ENCODE results near the gene SLC35A4. TPM values are rescaled to one million over a fixed set of nuclear protein-coding genes. Genes with fewer than 3 reads are reported as not detected.
"Not testable (repeated sequence)": the region's sequence is repeated elsewhere in the genome, so short reads cannot be mapped to it uniquely, and the experiment has no call there.

The SLC35A4 gene
- total and polyA plus RNA-seq, 11 donors = 39.2 to 118 (median 75.9) TPM

GRCh38 chr5:140596321-140596741, 31.7 kb downstream of the SLC35A4 start:
- peak; percentile 60 to 78 (median 70) for ATAC-seq
- peak in 1 of 5 donors; percentile 26 for DNase-seq
- H3K36me3 ChIP-seq = no peaks in the 10 kb centered on the region
- no peaks in the 10 kb centered on the region for H3K9me3 ChIP-seq
- no peak overlapping the region for H3K4me3 ChIP-seq
- TF ChIP-seq POLR2A (IDR thresholded peaks at IDR 0.05) = no peak
- TF ChIP-seq, protein P1, sequence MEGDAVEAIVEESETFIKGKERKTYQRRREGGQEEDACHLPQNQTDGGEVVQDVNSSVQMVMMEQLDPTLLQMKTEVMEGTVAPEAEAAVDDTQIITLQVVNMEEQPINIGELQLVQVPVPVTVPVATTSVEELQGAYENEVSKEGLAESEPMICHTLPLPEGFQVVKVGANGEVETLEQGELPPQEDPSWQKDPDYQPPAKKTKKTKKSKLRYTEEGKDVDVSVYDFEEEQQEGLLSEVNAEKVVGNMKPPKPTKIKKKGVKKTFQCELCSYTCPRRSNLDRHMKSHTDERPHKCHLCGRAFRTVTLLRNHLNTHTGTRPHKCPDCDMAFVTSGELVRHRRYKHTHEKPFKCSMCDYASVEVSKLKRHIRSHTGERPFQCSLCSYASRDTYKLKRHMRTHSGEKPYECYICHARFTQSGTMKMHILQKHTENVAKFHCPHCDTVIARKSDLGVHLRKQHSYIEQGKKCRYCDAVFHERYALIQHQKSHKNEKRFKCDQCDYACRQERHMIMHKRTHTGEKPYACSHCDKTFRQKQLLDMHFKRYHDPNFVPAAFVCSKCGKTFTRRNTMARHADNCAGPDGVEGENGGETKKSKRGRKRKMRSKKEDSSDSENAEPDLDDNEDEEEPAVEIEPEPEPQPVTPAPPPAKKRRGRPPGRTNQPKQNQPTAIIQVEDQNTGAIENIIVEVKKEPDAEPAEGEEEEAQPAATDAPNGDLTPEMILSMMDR (IDR thresholded peaks at IDR 0.05) = no peak
- 12 to 22% (median 14%) methylated on average over 1 of the region's 1 CpG for WGBS, 4 donors
- H3K4me1 ChIP-seq = peaks cover 0 to 42% (median 11%) of the 10 kb centered on the region in 12 donors
- intact Hi-C loops (cut with DNase I) = no loop called here
- no peaks in the 10 kb centered on the region for H3K27me3 ChIP-seq
- H3K27ac ChIP-seq = peak overlapping the region in 10 of 12 donors; percentile 16 to 81 (median 36)

- H3K4me3 ChIP-seq = no peak overlapping the region
- no peak for ATAC-seq
- TF ChIP-seq POLR2A (IDR thresholded peaks at IDR 0.05) = no peak
- TF ChIP-seq, protein P1 (IDR thresholded peaks at IDR 0.05) = no peak
- H3K9me3 ChIP-seq = no peaks in the 10 kb centered on the region
- no peak for DNase-seq
- no peak overlapping the region for H3K27ac ChIP-seq
- no peaks in the 10 kb centered on the region for H3K36me3 ChIP-seq
- 60 to 90% (median 76%) methylated on average over 2 of the region's 2 CpGs for WGBS, 4 donors
- intact Hi-C loops (cut with DNase I) = no loop called here
- no peaks in the 10 kb centered on the region for H3K27me3 ChIP-seq
- H3K4me1 ChIP-seq = peaks cover 0 to 38% (median 11%) of the 10 kb centered on the region in 12 donors
Observed at GRCh38 chr5:140598836-140599235, 34.2 kb downstream of the SLC35A4 start.

- ATAC-seq (no peak), DNase-seq (no peak)
- Histone ChIP-seq H3K4me3 (no peak overlapping the region), H3K27me3 (no peaks in the 10 kb centered on the region), H3K4me1 (peaks cover 0 to 27% (median 10%) of the 10 kb centered on the region in 12 donors), H3K36me3 (no peaks in the 10 kb centered on the region), H3K27ac (no peak overlapping the region), H3K9me3 (no peaks in the 10 kb centered on the region)
- intact Hi-C loops (cut with DNase I) = no loop called here
- TF ChIP-seq, protein P1 (IDR thresholded peaks at IDR 0.05) = no peak
- no peak for TF ChIP-seq POLR2A (IDR thresholded peaks at IDR 0.05)
Observed at GRCh38 chr5:140600096-140600495, 35.5 kb downstream of the SLC35A4 start.

DNA sequence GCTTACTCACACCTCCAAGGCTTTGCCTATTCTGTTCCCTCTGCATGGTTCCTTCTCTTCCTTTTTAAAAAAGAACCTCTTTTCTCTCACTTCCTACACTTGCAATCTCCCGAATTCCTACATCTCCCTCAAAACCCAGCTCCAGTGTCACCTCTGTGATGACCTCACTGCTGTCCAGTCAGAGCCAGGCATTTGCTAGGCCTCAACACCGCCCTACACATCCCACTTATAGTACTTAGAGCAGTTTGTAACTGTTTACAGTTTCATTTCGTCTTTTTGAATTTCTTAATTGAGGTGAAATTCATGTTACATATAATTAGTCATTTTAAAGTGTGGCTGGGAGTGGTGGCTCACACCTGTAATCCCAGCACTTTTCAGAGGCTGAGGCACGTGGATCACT, 37.5 kb downstream of the SLC35A4 start:
- TF ChIP-seq, protein P1 (IDR thresholded peaks at IDR 0.05) = no peak
- no peak for TF ChIP-seq POLR2A (IDR thresholded peaks at IDR 0.05)
- Histone ChIP-seq H3K9me3 (no peaks in the 10 kb centered on the region), H3K36me3 (no peaks in the 10 kb centered on the region), H3K4me1 (peaks cover 0 to 7% (median 0%) of the 10 kb centered on the region in 12 donors), H3K27ac (peak overlapping the region in 5 of 12 donors; percentile 17 to 91 (median 52)), H3K27me3 (no peaks in the 10 kb centered on the region), H3K4me3 (no peak overlapping the region)
- ATAC-seq = no peak
- 71 to 81% (median 77%) methylated on average over 4 of the region's 4 CpGs for WGBS, 4 donors
- DNase-seq = no peak
- intact Hi-C loops (cut with DNase I) = no loop called here

DNA sequence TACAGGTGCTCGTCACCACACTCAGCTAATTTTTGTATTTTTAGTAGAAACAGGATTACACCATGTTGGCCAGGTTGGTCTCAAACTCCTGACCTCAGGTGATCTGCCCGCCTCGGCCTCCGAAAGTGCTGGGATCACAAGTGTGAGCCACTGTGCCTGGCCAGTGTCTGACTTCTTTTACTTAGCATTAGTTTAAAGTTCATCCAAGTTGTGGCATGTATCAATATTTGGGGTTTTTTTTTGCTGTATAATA, 38.7 kb downstream of the SLC35A4 start:
- H3K36me3 ChIP-seq; intact Hi-C loops (cut with DNase I); ATAC-seq; H3K4me3 ChIP-seq; DNase-seq; H3K9me3 ChIP-seq; H3K27me3 ChIP-seq: not testable (repeated sequence)
- peak overlapping the region in 3 of 12 donors; percentile 42 to 91 (median 57) for H3K27ac ChIP-seq
- WGBS, 4 donors = 87 to 95% (median 91%) methylated on average over 4 of the region's 4 CpGs
- H3K4me1 ChIP-seq = peaks cover 0 to 14% (median 0%) of the 10 kb centered on the region in 12 donors

Data from heart left ventricle (tissue), 16 donors.